GM21447 (cell line): ENCODE results near the gene ITIH1.
A peak's percentile ranks its signal among the peaks of the same experiment; 100 is the strongest.
"Not testable (repeated sequence)": the region's sequence is repeated elsewhere in the genome, so short reads cannot be mapped to it uniquely, and the experiment has no call there.

Source experiments
- ATAC-seq: cut with Tn5 transposase; IDR thresholded peaks from one replicate; pipeline ENCODE4 v1.9.1; 2021; ENCODE audit not compliant: unreplicated experiment

The ITIH1 gene

GRCh38 chr3:52774066-52774713 is 3.2 kb upstream of the ITIH1 start:
- no peak for ATAC-seq

- no peak for ATAC-seq
These were observed 2.2 kb upstream of the ITIH1 start for GRCh38 chr3:52774901-52775864.

GRCh38 chr3:52775877-52776276 is 1.5 kb upstream of the ITIH1 start:
- no peak for ATAC-seq

- not testable (repeated sequence) for ATAC-seq
These were observed 913 bp upstream of the ITIH1 start for GRCh38 chr3:52776486-52776885.

DNA sequence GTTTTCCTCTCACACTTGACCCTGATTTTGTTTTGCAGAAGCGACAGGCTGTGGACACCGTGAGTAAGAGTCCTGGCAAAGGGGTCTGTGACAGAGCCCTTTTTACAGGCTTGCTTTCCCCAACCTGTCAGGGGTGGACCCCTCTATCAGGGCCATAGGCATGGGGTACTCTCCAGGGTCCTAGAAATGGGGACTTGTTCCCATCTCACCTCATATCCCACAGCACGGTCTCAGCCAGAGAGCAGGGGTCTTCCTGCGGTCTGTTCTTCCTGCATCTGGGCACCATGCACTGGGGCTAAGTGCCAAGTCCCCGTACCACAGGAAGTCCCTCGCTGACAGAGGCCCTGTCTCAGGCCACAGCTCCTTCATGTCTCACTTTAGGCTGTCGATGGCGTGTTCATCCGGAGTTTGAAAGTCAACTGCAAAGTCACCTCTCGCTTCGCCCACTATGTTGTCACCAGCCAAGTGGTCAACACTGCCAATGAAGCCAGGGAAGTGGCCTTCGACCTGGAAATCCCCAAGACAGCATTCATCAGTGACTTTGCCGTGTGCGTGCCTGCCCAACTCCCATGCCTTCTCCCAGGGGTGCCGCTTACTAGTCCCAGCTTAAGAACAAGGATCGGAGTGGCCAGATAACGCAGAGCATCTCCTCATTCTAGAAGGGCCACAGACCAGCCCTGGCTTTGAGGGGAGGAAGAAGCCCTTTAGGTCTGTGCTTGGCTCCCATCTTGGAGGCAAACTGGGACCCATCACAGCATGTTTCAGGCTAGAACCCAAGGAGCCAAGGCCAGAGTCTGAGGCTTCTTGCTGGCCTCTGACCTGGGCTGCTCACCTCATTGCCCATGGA is 783 bp downstream of the ITIH1 start:
- ATAC-seq: no peak

DNA sequence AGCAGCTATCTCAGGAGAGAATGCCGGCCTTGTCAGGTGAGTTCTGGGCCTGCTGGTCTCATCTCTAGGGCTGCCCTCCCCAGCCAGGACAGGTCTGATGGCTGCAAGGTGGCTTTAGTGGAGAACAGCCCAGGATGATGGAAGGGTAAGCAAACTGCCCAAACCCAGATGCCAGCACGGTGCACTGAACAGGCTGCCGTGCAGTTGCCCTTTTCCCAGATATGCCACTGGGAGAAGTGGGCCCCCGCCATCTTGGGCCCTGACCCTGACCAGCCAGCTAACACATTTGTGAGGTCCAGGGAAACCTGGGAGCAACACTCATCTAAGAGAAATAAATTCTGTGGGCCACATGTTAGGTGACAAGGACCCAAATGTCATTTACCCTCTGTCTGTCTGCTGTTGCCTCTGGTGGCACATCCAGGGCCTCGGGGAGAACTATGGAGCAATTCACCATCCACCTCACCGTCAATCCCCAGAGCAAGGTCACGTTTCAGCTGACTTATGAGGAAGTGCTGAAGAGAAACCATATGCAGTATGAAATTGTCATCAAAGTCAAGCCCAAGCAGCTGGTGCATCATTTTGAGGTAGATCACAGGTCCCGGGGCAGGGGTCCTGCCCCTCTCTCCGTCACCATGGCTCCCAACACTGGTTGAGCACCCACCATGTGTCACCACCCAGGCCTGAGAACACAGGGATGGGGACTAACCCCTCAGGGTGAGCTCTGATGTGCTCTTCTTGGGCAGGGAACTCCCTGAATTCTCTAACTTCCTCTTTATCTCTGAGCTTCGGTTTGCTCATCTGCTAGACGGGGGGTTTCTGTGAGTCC is 1.8 kb downstream of the ITIH1 start:
- peak; percentile 77 for ATAC-seq

DNA sequence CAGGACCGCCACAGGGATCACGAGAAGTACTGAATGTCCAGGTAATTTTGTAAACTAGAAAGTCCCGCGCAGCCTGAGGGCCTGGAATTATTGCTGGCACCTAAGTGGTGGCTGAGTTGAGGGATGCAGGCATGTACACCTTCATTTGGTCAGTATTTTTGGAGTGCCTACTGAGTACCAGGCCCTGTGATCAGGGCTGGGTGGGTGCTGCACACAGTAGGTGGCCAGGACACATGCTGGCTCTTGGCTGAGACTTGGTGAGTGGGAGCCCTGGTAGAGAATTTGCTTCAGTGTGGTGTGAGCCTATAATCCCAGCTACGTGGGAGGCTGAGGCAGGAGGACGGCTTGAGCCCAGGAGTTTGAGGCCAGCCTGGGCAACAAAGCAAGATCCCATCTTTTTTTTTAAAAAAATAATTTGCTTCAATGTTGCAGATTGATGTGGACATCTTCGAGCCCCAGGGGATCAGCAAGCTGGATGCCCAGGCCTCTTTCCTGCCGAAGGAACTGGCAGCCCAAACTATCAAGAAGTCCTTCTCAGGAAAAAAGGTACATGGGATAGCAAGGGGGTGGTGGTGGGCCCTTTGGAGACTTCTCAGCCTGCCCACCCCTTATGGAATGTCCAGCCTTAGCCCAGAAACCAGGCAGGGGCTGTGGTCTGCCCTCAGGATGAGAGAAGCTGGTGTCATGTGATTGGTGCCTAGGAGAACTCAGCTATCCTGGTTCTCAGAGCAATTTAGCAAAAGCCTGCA is 2.6 kb downstream of the ITIH1 start:
- no peak for ATAC-seq

GRCh38 chr3:52781741-52782140 is 4.3 kb downstream of the ITIH1 start:
- no peak for ATAC-seq

- ATAC-seq: no peak
These were observed 5.2 kb downstream of the ITIH1 start for GRCh38 chr3:52782412-52783210.

- ATAC-seq: no peak
These were observed 5.8 kb downstream of the ITIH1 start for GRCh38 chr3:52783211-52783555.

DNA sequence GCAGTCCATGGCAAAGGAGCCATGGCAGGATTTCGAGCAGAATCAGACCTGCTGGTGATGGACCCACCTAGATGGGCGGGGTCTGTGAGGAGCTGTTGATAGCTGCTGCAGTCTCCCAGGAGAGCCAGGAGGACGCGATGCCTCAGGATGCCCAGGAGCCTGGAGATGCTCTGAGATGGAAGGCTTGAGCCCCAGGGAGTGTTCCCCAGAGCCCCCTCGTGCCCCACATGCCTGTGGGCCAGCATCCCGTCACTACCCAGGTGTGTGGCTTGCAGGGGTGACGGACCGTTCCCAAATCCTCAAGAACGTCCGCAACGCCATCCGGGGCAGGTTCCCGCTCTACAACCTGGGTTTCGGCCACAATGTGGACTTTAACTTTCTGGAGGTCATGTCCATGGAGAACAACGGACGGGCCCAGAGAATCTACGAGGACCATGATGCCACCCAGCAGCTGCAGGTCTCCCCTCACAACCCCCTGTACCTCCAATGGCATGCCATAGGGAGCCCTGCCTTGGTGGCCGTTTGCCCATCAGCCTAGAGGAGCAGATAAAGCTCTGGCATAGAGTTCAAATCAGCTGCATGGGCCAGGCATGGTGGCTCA is 6.7 kb downstream of the ITIH1 start:
- ATAC-seq: no peak

GRCh38 chr3:52784931-52785590 is 7.7 kb downstream of the ITIH1 start:
- no peak for ATAC-seq

DNA sequence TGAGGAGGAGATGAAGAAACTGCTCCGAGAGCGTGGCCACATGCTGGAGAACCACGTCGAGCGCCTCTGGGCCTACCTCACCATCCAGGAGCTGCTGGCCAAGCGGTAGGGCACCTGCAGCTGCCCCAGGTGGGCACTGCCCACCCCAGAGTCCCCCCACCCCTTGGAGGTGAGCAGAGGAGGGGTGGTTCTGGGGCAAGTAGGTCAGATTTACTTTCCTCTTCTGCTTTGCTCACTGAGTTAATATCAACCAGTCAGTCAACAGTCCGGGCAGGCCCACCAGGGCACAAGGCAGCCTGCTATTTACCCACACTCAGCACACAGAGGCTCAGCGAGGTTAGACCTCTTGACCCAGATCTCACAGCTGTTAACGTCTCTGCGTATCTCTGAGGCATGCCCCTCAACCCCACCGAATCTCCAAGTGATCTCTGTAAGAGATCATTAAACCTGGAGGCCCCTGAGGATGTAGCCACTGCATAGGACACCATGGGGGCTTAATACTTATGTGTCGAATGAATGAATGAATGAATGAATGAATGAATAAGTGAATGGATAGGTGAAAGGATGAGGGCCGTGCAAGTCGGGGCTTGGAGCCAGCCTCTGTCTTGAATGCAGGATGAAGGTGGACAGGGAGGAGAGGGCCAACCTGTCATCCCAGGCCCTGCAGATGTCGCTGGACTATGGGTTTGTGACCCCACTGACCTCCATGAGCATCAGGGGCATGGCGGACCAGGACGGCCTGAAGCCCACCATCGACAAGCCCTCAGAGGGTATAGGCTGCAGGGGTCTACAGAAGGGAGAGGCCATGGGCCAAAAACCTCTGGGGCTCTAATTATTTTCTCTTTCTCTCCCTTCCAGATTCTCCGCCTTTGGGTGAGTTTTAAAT is 9.2 kb downstream of the ITIH1 start:
- ATAC-seq: no peak

GRCh38 chr3:52787246-52787645 is 9.8 kb downstream of the ITIH1 start:
- ATAC-seq: no peak

DNA sequence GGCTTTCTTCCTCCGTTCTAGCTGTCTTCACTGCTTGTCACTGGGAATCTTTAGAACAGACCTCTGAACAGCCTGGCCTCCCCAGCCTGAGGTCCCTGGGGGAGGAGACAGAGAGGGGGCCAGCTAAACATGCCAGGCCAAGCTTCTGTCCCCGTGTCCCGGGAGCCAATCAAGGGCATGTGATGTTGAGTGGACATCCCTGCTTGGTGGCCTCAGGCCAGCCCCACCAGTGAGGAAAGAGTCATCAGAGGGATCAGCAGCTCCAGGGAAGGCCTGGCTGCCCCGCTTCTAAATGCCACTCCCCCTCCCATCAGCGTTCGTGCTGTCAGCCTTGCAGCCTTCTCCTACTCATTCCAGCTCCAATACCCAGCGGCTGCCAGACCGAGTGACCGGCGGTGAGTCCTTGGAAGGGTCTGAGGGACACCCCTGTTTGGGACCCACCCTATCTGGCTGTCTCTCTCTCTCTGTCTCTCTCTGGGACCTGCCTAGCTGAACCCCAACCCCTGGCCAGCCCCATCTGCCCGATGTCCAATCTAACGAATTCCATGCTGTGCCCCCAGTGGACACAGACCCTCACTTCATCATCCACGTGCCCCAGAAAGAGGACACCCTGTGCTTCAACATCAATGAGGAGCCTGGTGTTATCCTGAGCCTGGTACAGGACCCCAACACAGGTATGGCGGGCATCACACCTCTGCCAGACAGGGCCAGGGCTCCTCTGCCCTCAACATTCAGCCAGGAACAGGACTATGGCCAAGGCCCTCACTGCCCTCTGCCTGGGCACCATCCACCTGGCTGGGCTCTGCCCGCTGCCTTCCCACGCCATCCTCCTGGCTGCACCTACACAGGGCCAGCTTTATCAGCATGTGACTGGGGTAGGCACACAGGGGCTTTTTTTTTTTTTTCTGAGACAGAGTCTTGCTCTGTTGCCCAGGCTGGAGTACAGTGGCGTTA is 10.6 kb downstream of the ITIH1 start:
- ATAC-seq: no peak
